H9 (cell line): Measurements from ENCODE around the gene BCL6. TPM values are rescaled to one million over a fixed set of nuclear protein-coding genes. Genes with fewer than 3 reads are reported as not detected.

ENCODE experiments used
- DNase-seq: peaks from one replicate; pipeline ENCODE4 v3.0.0-alpha.2; 2017
- H2AFZ ChIP-seq: one replicate; pipeline ENCODE4 v1.6.1; 2013; ENCODE audit warnings: mild to moderate bottlenecking, low read length, control low read depth, moderate library complexity
- H2AK5ac ChIP-seq: 2 replicates; pipeline ENCODE4 v1.6.1; 2013; ENCODE audit warnings: low read length, control low read depth, mixed read lengths; ENCODE audit not compliant: insufficient read length
- H2BK120ac ChIP-seq: one replicate; pipeline ENCODE4 v1.6.1; 2013; ENCODE audit warnings: low read depth, mild to moderate bottlenecking, low read length, control low read depth, inconsistent platforms; ENCODE audit not compliant: poor library complexity, severe bottlenecking
- H2BK12ac ChIP-seq: 2 replicates; pipeline ENCODE4 v1.6.1; 2013; ENCODE audit warnings: low read length, control low read depth, mixed read lengths, low read depth; ENCODE audit not compliant: insufficient read length
- H2BK15ac ChIP-seq: 2 replicates; pipeline ENCODE4 v1.6.1; 2013; ENCODE audit warnings: low read depth, low read length, control low read depth
- H2BK20ac ChIP-seq: one replicate; pipeline ENCODE4 v1.6.1; 2013; ENCODE audit warnings: low read depth, mild to moderate bottlenecking, low read length, control low read depth, inconsistent platforms; ENCODE audit not compliant: poor library complexity, severe bottlenecking
- H2BK5ac ChIP-seq: 2 replicates; pipeline ENCODE4 v1.6.1; 2013; ENCODE audit warnings: low read length, control low read depth, mixed read lengths; ENCODE audit not compliant: insufficient read length
- H3K14ac ChIP-seq: 2 replicates; pipeline ENCODE4 v1.6.1; 2013; ENCODE audit warnings: low read length, control low read depth; ENCODE audit not compliant: insufficient read depth
- H3K18ac ChIP-seq: 2 replicates; pipeline ENCODE4 v1.6.1; 2013; ENCODE audit warnings: low read depth, mild to moderate bottlenecking, mixed read lengths, low read length, control low read depth; ENCODE audit not compliant: insufficient read length
- H3K23ac ChIP-seq: 2 replicates; pipeline ENCODE4 v1.6.1; 2013; ENCODE audit warnings: low read length, control low read depth, mixed read lengths, low read depth; ENCODE audit not compliant: insufficient read length
- H3K23me2 ChIP-seq: 2 replicates; pipeline ENCODE4 v1.6.1; 2013; ENCODE audit warnings: low read depth, mild to moderate bottlenecking, mixed read lengths, low read length, control low read depth; ENCODE audit not compliant: insufficient read length, poor library complexity, severe bottlenecking
- H3K27ac ChIP-seq: 2 replicates; pipeline ENCODE4 v1.5.1; 2013; ENCODE audit warnings: low read length, control low read depth, mixed read lengths, low read depth; ENCODE audit not compliant: insufficient read length
- H3K27me3 ChIP-seq: 2 replicates; pipeline ENCODE4 v1.6.1; 2013; ENCODE audit warnings: low read length, control low read depth, inconsistent platforms; ENCODE audit not compliant: insufficient read depth
- H3K4ac ChIP-seq: 2 replicates; pipeline ENCODE4 v1.6.1; 2013; ENCODE audit warnings: low read depth, mild to moderate bottlenecking, control low read depth, inconsistent platforms, low read length, moderate library complexity
- H3K4me1 ChIP-seq: 2 replicates; pipeline ENCODE4 v1.6.1; 2013; ENCODE audit warnings: low read length, control low read depth, inconsistent platforms; ENCODE audit not compliant: insufficient read depth
- H3K4me2 ChIP-seq: 2 replicates; pipeline ENCODE4 v1.6.1; 2013; ENCODE audit warnings: low read length, control low read depth, mixed read lengths; ENCODE audit not compliant: insufficient read length, insufficient read depth
- H3K56ac ChIP-seq: 2 replicates; pipeline ENCODE4 v1.6.1; 2013; ENCODE audit warnings: low read depth, mild to moderate bottlenecking, mixed read lengths, low read length, control low read depth; ENCODE audit not compliant: insufficient read length
- H3K79me1 ChIP-seq: 2 replicates; pipeline ENCODE4 v1.6.1; 2013; ENCODE audit warnings: low read depth, mild to moderate bottlenecking, moderate library complexity, low read length, control low read depth, inconsistent platforms; ENCODE audit not compliant: insufficient read depth, poor library complexity, severe bottlenecking
- H3K79me2 ChIP-seq: 2 replicates; pipeline ENCODE4 v1.6.1; 2013; ENCODE audit warnings: low read length, control low read depth, inconsistent platforms; ENCODE audit not compliant: insufficient read depth
- H3K9ac ChIP-seq: 2 replicates; pipeline ENCODE4 v1.6.1; 2013; ENCODE audit warnings: low read length, control low read depth, mixed read lengths; ENCODE audit not compliant: insufficient read length; ENCODE audit errors: extremely low read depth
- H3K9me3 ChIP-seq: one replicate; pipeline ENCODE4 v1.6.1; 2013; ENCODE audit warnings: low read depth, low read length, inconsistent platforms; ENCODE audit not compliant: control insufficient read depth
- H3T11ph ChIP-seq: one replicate; pipeline ENCODE4 v1.6.1; 2013; ENCODE audit warnings: mild to moderate bottlenecking, low read length, control low read depth, inconsistent platforms
- H4K20me1 ChIP-seq: one replicate; pipeline ENCODE4 v1.6.1; 2013; ENCODE audit not compliant: control insufficient read depth, insufficient read length, insufficient read depth
- H4K5ac ChIP-seq: 2 replicates; pipeline ENCODE4 v1.6.1; 2013; ENCODE audit warnings: low read depth, mild to moderate bottlenecking, mixed read lengths, low read length, control low read depth; ENCODE audit not compliant: insufficient read length
- H4K8ac ChIP-seq: replicated peaks from 2 replicates; pipeline ENCODE4 v1.6.1; 2013; ENCODE audit warnings: low read length, control low read depth, mixed read lengths, low read depth; ENCODE audit not compliant: insufficient read length
- H4K91ac ChIP-seq: 2 replicates; pipeline ENCODE4 v1.6.1; 2013; ENCODE audit warnings: low read depth, mild to moderate bottlenecking, moderate library complexity, mixed read lengths, low read length, control low read depth; ENCODE audit not compliant: insufficient read length
- H3K27ac Mint-ChIP-seq, 3 experiments: 2 replicates in 2 of 3; 3 replicates in 1 of 3; pipeline ENCODE4 v1.8.0; 2020 to 2021; ENCODE audit warnings: mixed read lengths in 3 of 3, mild to moderate bottlenecking in 1 of 3, moderate library complexity in 1 of 3
- H3K27me3 Mint-ChIP-seq: 2 replicates; pipeline ENCODE4 v1.8.0; 2021; ENCODE audit warnings: low read depth, mild to moderate bottlenecking, moderate library complexity, mixed read lengths
- H3K36me3 Mint-ChIP-seq, 3 experiments: 2 replicates in 2 of 3; 3 replicates in 1 of 3; pipeline ENCODE4 v1.8.0; 2020 to 2021; ENCODE audit warnings: low read depth in 3 of 3, mixed read lengths in 3 of 3; ENCODE audit not compliant: insufficient read depth in 1 of 3
- H3K4me1 Mint-ChIP-seq, 2 experiments: 2 replicates each; pipeline ENCODE4 v1.8.0; 2020; ENCODE audit warnings: mixed read lengths in 2 of 2
- H3K4me3 Mint-ChIP-seq, 2 experiments: 2 replicates in 1 of 2; 3 replicates in 1 of 2; pipeline ENCODE4 v1.8.0; 2020 to 2021; ENCODE audit warnings: mild to moderate bottlenecking in 2 of 2, mixed read lengths in 2 of 2, moderate library complexity in 1 of 2
- H3K9me3 Mint-ChIP-seq, 2 experiments: 2 replicates in 1 of 2; 3 replicates in 1 of 2; pipeline ENCODE4 v1.8.0; 2020; ENCODE audit warnings: mild to moderate bottlenecking in 2 of 2, mixed read lengths in 2 of 2, moderate library complexity in 1 of 2
- CTCF ChIP-seq: fragments of 200-600 bp; sonication (generic); conservative IDR thresholded peaks from 3 replicates; pipeline ENCODE4 v1.8.0; 2021; ENCODE audit warnings: antibody characterized with exemption, mild to moderate bottlenecking
- WGBS: extraction: QIAGEN DNeasy Blood & Tissue Kit; methylation state at CpG from one replicate; pipeline ENCODE4 v1.1.7; 2013; ENCODE audit warnings: missing lambda C conversion rate, low lambda C conversion rate, mixed read lengths; ENCODE audit not compliant: insufficient read length; ENCODE audit errors: extremely low coverage; 5-methylcytosine and 5-hydroxymethylcytosine counted together
- total RNA-seq: library from RNA; stranded (reverse); gene quantifications from 2 replicates; pipeline ENCODE4 v1.2.1, GENCODE V29; 2021

BCL6 gene
- total RNA-seq, 1 experiment from 2014 or later: 3.4 TPM

- H2AK5ac ChIP-seq: no peak overlapping the region
Observed at GRCh38 chr3:187737006-187737367, 8.3 kb downstream of the BCL6 start.

More at GRCh38 chr3:187737006-187737367, 8.3 kb downstream of the BCL6 start:
- Histone ChIP-seq H3K56ac (no peak overlapping the region), H3K79me2 (0 out of 2 replicates have a peak, but pooled peaks cover 1% of the 10 kb centered on the region), H3K4me1 (peaks cover 10% of the 10 kb centered on the region; the same call in 1 of the 2 replicates), H4K20me1 (no peaks in the 10 kb centered on the region), H2BK120ac (no peak overlapping the region), H2BK15ac (no peak overlapping the region), H3K23ac (no peak overlapping the region), H4K91ac (no peak overlapping the region), H3K4me2 (peak overlapping the region; percentile 98), H2AFZ (no peak overlapping the region), H3K9me3 (no peaks in the 10 kb centered on the region), H2BK12ac (no peak overlapping the region), H3K27me3 (peaks cover 4% of the 10 kb centered on the region; the same call in 1 of the 2 replicates), H3T11ph (no peak overlapping the region), H3K4ac (no peak overlapping the region), H4K5ac (no peak overlapping the region), H4K8ac (no peak overlapping the region), H3K23me2 (peaks cover 38% of the 10 kb centered on the region), H3K18ac (no peak overlapping the region), H3K27ac (no peak overlapping the region), H3K9ac (no peak overlapping the region), H3K14ac (no peak overlapping the region), H3K79me1 (no peaks in the 10 kb centered on the region), H2BK5ac (no peak overlapping the region), H2BK20ac (no peak overlapping the region)
- WGBS: no CpG with 5 or more reads among the region's 4 CpGs
- DNase-seq: no peak
- Mint-ChIP-seq H3K36me3 (peaks cover 0 to 6% (median 5%) of the 10 kb centered on the region in 3 experiments; a peak in 4 of 7 replicates), H3K9me3 (no peaks in the 10 kb centered on the region), H3K4me3 (peak overlapping the region; percentile 85 to 92), H3K4me1 (peaks cover 36 to 42% of the 10 kb centered on the region in 2 experiments), H3K27ac (no peak overlapping the region), H3K27me3 (peaks cover 28% of the 10 kb centered on the region)
- no peak for TF ChIP-seq CTCF
